Measurements from ENCODE around the gene MRPS2. TPM values are rescaled to one million over a fixed set of nuclear protein-coding genes. Genes with fewer than 3 reads are reported as not detected.
"Not testable (repeated sequence)": the region's sequence is repeated elsewhere in the genome, so short reads cannot be mapped to it uniquely, and the experiment has no call there.

Gene MRPS2
- total and polyA plus RNA-seq, 2 of the 4 experiments (the other 2 are of a cell fraction) = 53.1 to 104 TPM

GRCh38 chr9:135450956-135451355 is 49.5 kb upstream of the MRPS2 start:
- DNase-seq (no peak), ATAC-seq (ENCODE audit: low read depth) (no peak)
- Histone ChIP-seq H3K79me1 (ENCODE audit: low read depth in 1 of 2, low read length in 2 of 2) (no peaks in the 10 kb centered on the region), H3K23ac (ENCODE audit: low read depth, low read length) (no peak overlapping the region), H2BK20ac (ENCODE audit: low read depth, low read length) (no peak overlapping the region), H3K56ac (ENCODE audit: extremely low read depth, insufficient read depth, low read length) (no peak overlapping the region), H2BK120ac (ENCODE audit: low read depth, low read length) (no peak overlapping the region), H3K4me3 (ENCODE audit: insufficient read depth, low read depth, low read length) (no peak overlapping the region), H3K4ac (ENCODE audit: low read depth, low read length) (no peak overlapping the region), H3K14ac (replicated peaks; ENCODE audit: low read depth, low read length) (no peak overlapping the region), H2AFZ (replicated peaks; ENCODE audit: low read length, poor library complexity) (no peak overlapping the region), H3K36me3 (ENCODE audit: control insufficient read depth, insufficient read depth, low read length) (no peaks in the 10 kb centered on the region), H2BK5ac (ENCODE audit: low read depth, low read length, poor library complexity, severe bottlenecking) (no peak overlapping the region), H4K91ac (ENCODE audit: insufficient read depth, low read depth, low read length) (no peak overlapping the region), H3K9me1 (ENCODE audit: insufficient read depth, low read length) (no peaks in the 10 kb centered on the region), H2BK15ac (ENCODE audit: low read depth, low read length) (no peak overlapping the region), H4K8ac (ENCODE audit: low read depth in 2 of 2, low read length in 2 of 2) (no peak overlapping the region), H3K4me2 (ENCODE audit: low read depth, low read length) (no peak overlapping the region), H3K27ac (ENCODE audit: insufficient read depth, low read length) (no peak overlapping the region), H3K18ac (ENCODE audit: low read depth, low read length) (no peak overlapping the region), H2AK5ac (ENCODE audit: low read depth, low read length) (no peak overlapping the region), H3K4me1 (ENCODE audit: control insufficient read depth, insufficient read depth, low read length) (no peaks in the 10 kb centered on the region), H4K20me1 (ENCODE audit: insufficient read depth, low read length) (no peaks in the 10 kb centered on the region), H3K27me3 (ENCODE audit: control insufficient read depth, insufficient read depth, low read length) (peaks cover 18% of the 10 kb centered on the region), H4K5ac (ENCODE audit: low read depth, low read length) (no peak overlapping the region), H3K9me3 (ENCODE audit: control insufficient read depth, insufficient read depth, low read length) (peaks cover 14% of the 10 kb centered on the region), H2AK9ac (replicated peaks; ENCODE audit: low read depth, low read length, poor library complexity) (no peak overlapping the region), H3K9ac (ENCODE audit: low read depth, low read length) (no peak overlapping the region)
- WGBS, 2 experiments (ENCODE audit: extremely low coverage in 2 of 2, insufficient read length in 1 of 2) = 60% methylated on average over 1 of the region's 10 CpGs; no CpG with 5 or more reads in 1 of the 2 experiments
- no TSS peak for BruUV-seq (replicated peaks)
- dilution Hi-C loops (cut with HindIII; ENCODE audit: low sequenced_read_pairs, unreplicated experiment) (no loop called here), in situ Hi-C loops (cut with MboI; ENCODE audit: low sequenced_read_pairs) (no loop called here), intact Hi-C loops (cut with micrococcal nuclease) (no loop called here)
- TF ChIP-seq NFE2L2 (IDR thresholded peaks at IDR 0.05; ENCODE audit: low read depth, low read length) = no peak
- CTCF ChIA-PET = no interaction called here
- POLR2A ChIA-PET (ENCODE audit: unreplicated experiment) = no interaction called here

- CTCF ChIA-PET = interaction anchor here (0.7 kb wide), 1 partner anchor 16 kb away, joined by 3 read pairs; no protein-coding TSS in a partner anchor
- in situ Hi-C loops (cut with MboI; ENCODE audit: low sequenced_read_pairs) = not testable (repeated sequence)
- 36% methylated on average over 2 of the region's 7 CpGs; no CpG with 5 or more reads in 1 of the 2 experiments for WGBS, 2 experiments (ENCODE audit: extremely low coverage in 2 of 2, insufficient read length in 1 of 2)
Observed at GRCh38 chr9:135451909-135452308, 48.6 kb upstream of the MRPS2 start.

More at GRCh38 chr9:135451909-135452308, 48.6 kb upstream of the MRPS2 start:
- H3K23ac ChIP-seq (ENCODE audit: low read depth, low read length); H3K4me1 ChIP-seq (ENCODE audit: control insufficient read depth, insufficient read depth, low read length); ATAC-seq (ENCODE audit: low read depth); DNase-seq; H2BK120ac ChIP-seq (ENCODE audit: low read depth, low read length); H4K20me1 ChIP-seq (ENCODE audit: insufficient read depth, low read length); H2BK5ac ChIP-seq (ENCODE audit: low read depth, low read length, poor library complexity, severe bottlenecking); H3K9ac ChIP-seq (ENCODE audit: low read depth, low read length); H3K14ac ChIP-seq (replicated peaks; ENCODE audit: low read depth, low read length); H2AFZ ChIP-seq (replicated peaks; ENCODE audit: low read length, poor library complexity); H3K4me3 ChIP-seq (ENCODE audit: insufficient read depth, low read depth, low read length); BruUV-seq (replicated peaks); H2AK5ac ChIP-seq (ENCODE audit: low read depth, low read length); H4K91ac ChIP-seq (ENCODE audit: insufficient read depth, low read depth, low read length); H2BK15ac ChIP-seq (ENCODE audit: low read depth, low read length); H4K5ac ChIP-seq (ENCODE audit: low read depth, low read length); H3K18ac ChIP-seq (ENCODE audit: low read depth, low read length); H3K4ac ChIP-seq (ENCODE audit: low read depth, low read length); dilution Hi-C loops (cut with HindIII; ENCODE audit: low sequenced_read_pairs, unreplicated experiment); POLR2A ChIA-PET (ENCODE audit: unreplicated experiment); H3K27ac ChIP-seq (ENCODE audit: insufficient read depth, low read length); H3K36me3 ChIP-seq (ENCODE audit: control insufficient read depth, insufficient read depth, low read length); H3K56ac ChIP-seq (ENCODE audit: extremely low read depth, insufficient read depth, low read length); H2AK9ac ChIP-seq (replicated peaks; ENCODE audit: low read depth, low read length, poor library complexity); intact Hi-C loops (cut with micrococcal nuclease); H3K79me1 ChIP-seq (ENCODE audit: low read depth in 1 of 2, low read length in 2 of 2); H3K4me2 ChIP-seq (ENCODE audit: low read depth, low read length); H3K9me1 ChIP-seq (ENCODE audit: insufficient read depth, low read length); H4K8ac ChIP-seq (ENCODE audit: low read depth in 2 of 2, low read length in 2 of 2); H2BK20ac ChIP-seq (ENCODE audit: low read depth, low read length): not testable (repeated sequence)
- H3K27me3 ChIP-seq (ENCODE audit: control insufficient read depth, insufficient read depth, low read length) = peaks cover 24% of the 10 kb centered on the region
- H3K9me3 ChIP-seq (ENCODE audit: control insufficient read depth, insufficient read depth, low read length) = peaks cover 14% of the 10 kb centered on the region
